Breast epithelium (tissue), 4 donors: ENCODE measurements around the gene KRTAP13-1. TPM values are rescaled to one million over a fixed set of nuclear protein-coding genes. Genes with fewer than 3 reads are reported as not detected.

ENCODE experiments used
- DNase-seq, 2 donors: peaks; one replicate each; pipeline ENCODE4 v3.0.0-alpha.2; 2019; ENCODE audit warnings: low spot score in 2 of 2
- H3K27ac ChIP-seq, 2 donors: fragments of 200-600 bp; sonication (generic) in 1 of 2; one replicate each; pipeline ENCODE4 v1.5.1; 2016 to 2019; ENCODE audit warnings: mild to moderate bottlenecking in 1 of 2
- H3K27me3 ChIP-seq, 2 donors: fragments of 200-600 bp; sonication (generic) in 1 of 2; one replicate each; pipeline versions ENCODE4 v1.5.1 to v1.6.0; 2017 to 2019; ENCODE audit warnings: control low read depth in 1 of 2, mild to moderate bottlenecking in 1 of 2
- H3K36me3 ChIP-seq: fragments of 200-600 bp; one replicate; pipeline ENCODE4 v1.5.1; 2019
- H3K4me1 ChIP-seq, 2 donors: fragments of 200-600 bp; sonication (generic); one replicate each; pipeline ENCODE4 v1.5.1; 2016 to 2019; ENCODE audit warnings: control low read depth in 1 of 2
- H3K4me3 ChIP-seq, 3 donors: fragments of 200-600 bp; sonication (generic); 1 replicate in 2 of 3; 2 replicates in 1 of 3; pipeline ENCODE4 v1.5.1; 2016 to 2019; ENCODE audit warnings: mild to moderate bottlenecking in 3 of 3, moderate library complexity in 2 of 3
- H3K9me3 ChIP-seq, 2 donors: fragments of 200-600 bp; sonication (generic) in 1 of 2; one replicate each; pipeline ENCODE4 v1.5.1; 2016 to 2019; ENCODE audit warnings: control low read depth in 1 of 2
- POLR2A ChIP-seq: fragments of 450-650 bp; IDR thresholded peaks from one replicate; pipeline ENCODE4 v1.6.1; 2016; ENCODE audit warnings: antibody characterized with exemption, mild to moderate bottlenecking, moderate library complexity
- POLR2AphosphoS5 ChIP-seq, 3 donors: sonication (generic); formaldehyde crosslinking; IDR thresholded peaks; one replicate each; pipeline ENCODE4 v1.6.1; 2017; ENCODE audit warnings: antibody characterized with exemption in 3 of 3
- intact Hi-C: fragments of 100-400 bp; cut with DNase I; formaldehyde crosslinking; loops from one replicate; pipeline ENCODE4 v1.15.1; 2023; ENCODE audit warnings: low total_unique reads
- total RNA-seq, 3 donors: library from RNA; depleted of rRNA; stranded (reverse); fragments of >200 nt; gene quantifications; one replicate each; pipeline ENCODE4 v1.1.0, GENCODE V29; 2016
- TF ChIP-seq, protein P1 (sequence below), 3 donors: fragments of 450-650 bp; IDR thresholded peaks; one replicate each; pipeline ENCODE4 v1.5.1; 2016 to 2017; ENCODE audit warnings: antibody characterized with exemption in 3 of 3, mild to moderate bottlenecking in 3 of 3, moderate library complexity in 3 of 3

The KRTAP13-1 gene
- total RNA-seq, 3 donors from 2014 or later, result not detected

DNA sequence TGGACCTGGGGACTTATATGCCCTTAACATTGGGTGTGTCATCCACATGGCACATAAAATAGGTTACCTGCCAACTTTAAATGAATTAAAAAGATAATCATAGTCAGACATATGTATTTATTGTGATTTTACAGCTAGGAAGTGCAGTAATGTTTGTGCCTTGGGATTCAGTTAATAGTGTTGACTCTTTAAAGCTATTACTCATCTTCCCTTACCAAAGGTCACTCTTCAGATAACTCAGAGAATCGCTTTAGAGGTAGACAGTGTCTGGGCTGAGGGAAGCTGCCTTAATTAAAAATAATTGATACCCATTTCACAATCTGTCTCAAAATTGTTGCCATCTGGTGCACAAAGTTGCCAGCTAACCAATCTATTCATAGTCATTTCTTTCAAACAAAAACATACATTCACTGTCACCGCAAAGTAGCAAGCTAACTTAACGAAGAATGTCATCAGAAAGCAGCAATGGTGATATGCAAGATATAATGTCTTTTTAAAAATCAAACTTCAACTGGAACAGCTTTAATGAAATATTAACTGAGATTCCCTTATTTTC, 41.3 kb downstream of the KRTAP13-1 start:
- no peak for DNase-seq
- no peaks in the 10 kb centered on the region for H3K9me3 ChIP-seq
- no peaks in the 10 kb centered on the region for H3K4me1 ChIP-seq
- TF ChIP-seq, protein P1, sequence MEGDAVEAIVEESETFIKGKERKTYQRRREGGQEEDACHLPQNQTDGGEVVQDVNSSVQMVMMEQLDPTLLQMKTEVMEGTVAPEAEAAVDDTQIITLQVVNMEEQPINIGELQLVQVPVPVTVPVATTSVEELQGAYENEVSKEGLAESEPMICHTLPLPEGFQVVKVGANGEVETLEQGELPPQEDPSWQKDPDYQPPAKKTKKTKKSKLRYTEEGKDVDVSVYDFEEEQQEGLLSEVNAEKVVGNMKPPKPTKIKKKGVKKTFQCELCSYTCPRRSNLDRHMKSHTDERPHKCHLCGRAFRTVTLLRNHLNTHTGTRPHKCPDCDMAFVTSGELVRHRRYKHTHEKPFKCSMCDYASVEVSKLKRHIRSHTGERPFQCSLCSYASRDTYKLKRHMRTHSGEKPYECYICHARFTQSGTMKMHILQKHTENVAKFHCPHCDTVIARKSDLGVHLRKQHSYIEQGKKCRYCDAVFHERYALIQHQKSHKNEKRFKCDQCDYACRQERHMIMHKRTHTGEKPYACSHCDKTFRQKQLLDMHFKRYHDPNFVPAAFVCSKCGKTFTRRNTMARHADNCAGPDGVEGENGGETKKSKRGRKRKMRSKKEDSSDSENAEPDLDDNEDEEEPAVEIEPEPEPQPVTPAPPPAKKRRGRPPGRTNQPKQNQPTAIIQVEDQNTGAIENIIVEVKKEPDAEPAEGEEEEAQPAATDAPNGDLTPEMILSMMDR (IDR thresholded peaks at IDR 0.05), result no peak
- TF ChIP-seq POLR2AphosphoS5 (IDR thresholded peaks at IDR 0.05) (no peak), POLR2A (no peak)
- H3K36me3 ChIP-seq, result no peaks in the 10 kb centered on the region
- no peak overlapping the region for H3K4me3 ChIP-seq
- intact Hi-C loops, result no loop called here
- H3K27me3 ChIP-seq, result no peaks in the 10 kb centered on the region
- no peak overlapping the region for H3K27ac ChIP-seq

DNA sequence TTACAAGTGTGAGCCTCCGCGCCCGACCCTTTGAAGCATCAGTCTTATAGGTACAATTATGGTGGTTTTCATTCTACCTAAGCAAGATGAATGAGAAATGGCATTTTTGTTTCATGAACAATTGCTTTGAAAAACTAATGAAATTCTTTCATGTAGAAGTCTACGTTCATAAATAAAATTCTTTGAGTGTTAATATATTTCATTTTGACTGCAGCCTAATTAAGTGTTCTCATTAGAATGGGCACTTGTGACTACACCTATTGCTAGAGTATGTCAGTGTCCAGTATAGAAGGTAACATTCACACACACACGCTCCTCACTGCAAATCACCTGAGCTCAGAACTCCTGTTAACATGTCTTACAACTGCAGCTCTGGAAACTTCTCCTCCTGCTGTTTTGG, 44.1 kb downstream of the KRTAP13-1 start, which contains the start of gene KRTAP15-1:
TSS of gene KRTAP15-1 (plus strand) at position 301 of the 400 bp plus-strand sequence. CDS start at position 354, 53 bp downstream.
- intact Hi-C loops, result no loop called here
- no peaks in the 10 kb centered on the region for H3K36me3 ChIP-seq
- H3K4me1 ChIP-seq, result no peaks in the 10 kb centered on the region
- H3K4me3 ChIP-seq, result no peak within 1 kb of the TSS
- H3K9me3 ChIP-seq, result no peaks in the 10 kb centered on the region
- no peaks in the 10 kb centered on the region for H3K27me3 ChIP-seq
- TF ChIP-seq, protein P1 (IDR thresholded peaks at IDR 0.05), result no peak
- DNase-seq, result no peak
- H3K27ac ChIP-seq, result no peak within 1 kb of the TSS

DNA sequence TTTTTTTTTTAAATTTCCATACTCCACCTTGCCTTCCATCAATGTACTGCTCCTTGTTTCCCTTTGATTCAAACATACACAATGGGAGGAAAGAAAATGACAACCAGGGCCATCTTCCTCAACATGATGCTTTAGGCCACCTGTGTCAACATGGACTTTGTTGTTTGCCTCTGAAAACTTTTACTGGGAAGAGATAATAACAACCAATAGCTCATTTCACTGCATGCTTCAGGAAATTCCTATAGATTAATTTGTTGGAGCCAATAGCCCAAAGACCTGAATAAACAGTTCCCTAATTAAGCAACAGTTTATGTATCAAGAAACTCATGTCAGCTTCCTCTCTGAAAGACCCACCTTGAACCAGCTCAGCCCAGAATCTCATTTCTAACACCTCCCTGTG, 47.4 kb downstream of the KRTAP13-1 start:
- no peaks in the 10 kb centered on the region for H3K27me3 ChIP-seq
- intact Hi-C loops, result no loop called here
- no peaks in the 10 kb centered on the region for H3K4me1 ChIP-seq
- H3K27ac ChIP-seq, result no peak overlapping the region
- no peak for DNase-seq
- H3K4me3 ChIP-seq, result no peak overlapping the region
- TF ChIP-seq POLR2AphosphoS5 (IDR thresholded peaks at IDR 0.05) (no peak), POLR2A (no peak)
- TF ChIP-seq, protein P1 (IDR thresholded peaks at IDR 0.05), result no peak
- no peaks in the 10 kb centered on the region for H3K9me3 ChIP-seq
- no peaks in the 10 kb centered on the region for H3K36me3 ChIP-seq

DNA sequence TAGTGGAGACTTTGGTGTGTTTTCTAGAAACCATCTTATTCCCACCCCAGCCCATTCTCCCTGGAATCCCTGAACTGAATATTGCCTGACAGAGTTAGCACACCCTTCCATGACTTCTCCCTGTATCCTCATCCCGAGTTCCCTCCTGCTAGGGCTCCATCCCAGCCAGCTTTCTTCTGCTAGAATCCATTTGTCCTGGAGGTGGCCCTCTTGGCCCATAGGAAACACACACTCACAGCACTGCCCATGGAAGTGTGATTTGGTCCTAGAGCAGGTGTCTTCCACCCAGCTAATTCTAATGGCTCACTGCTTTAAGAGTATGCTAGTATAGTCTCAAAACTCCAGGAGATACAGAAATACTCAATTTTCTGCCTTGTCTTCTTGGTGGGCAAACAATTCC, 48.4 kb downstream of the KRTAP13-1 start:
- TF ChIP-seq, protein P1 (IDR thresholded peaks at IDR 0.05), result no peak
- no peak for TF ChIP-seq POLR2AphosphoS5 (IDR thresholded peaks at IDR 0.05)
- TF ChIP-seq POLR2A, result no peak
- no peaks in the 10 kb centered on the region for H3K27me3 ChIP-seq
- H3K4me1 ChIP-seq, result no peaks in the 10 kb centered on the region
- DNase-seq, result no peak
- intact Hi-C loops, result no loop called here
- no peaks in the 10 kb centered on the region for H3K9me3 ChIP-seq
- H3K4me3 ChIP-seq, result no peak overlapping the region
- no peak overlapping the region for H3K27ac ChIP-seq
- no peaks in the 10 kb centered on the region for H3K36me3 ChIP-seq

Other genes with a start within 250 kb of the KRTAP13-1 start
- not detected for gene CLDN17, start 229.2 kb upstream of the KRTAP13-1 start, total RNA-seq
- gene CLDN8, start 179.9 kb upstream of the KRTAP13-1 start, total RNA-seq, result 100 to 1,000 TPM in 1 of 3 donors, 10 to 100 TPM in 1, under 1 TPM in 1; 0.16 to 213 (median 39.7) TPM
- gene KRTAP24-1, start 113.1 kb upstream of the KRTAP13-1 start, total RNA-seq, result not detected
- not detected for gene KRTAP25-1, start 106.5 kb upstream of the KRTAP13-1 start, total RNA-seq
- gene KRTAP26-1, start 75.7 kb upstream of the KRTAP13-1 start, total RNA-seq, result not detected
- gene KRTAP27-1, start 58.3 kb upstream of the KRTAP13-1 start, total RNA-seq, result not detected
- not detected for gene KRTAP23-1, start 47.4 kb upstream of the KRTAP13-1 start, total RNA-seq
- gene KRTAP13-2, start 23.8 kb upstream of the KRTAP13-1 start, total RNA-seq, result not detected
- not detected for gene KRTAP13-3, start 29.9 kb downstream of the KRTAP13-1 start, total RNA-seq
- not detected for gene KRTAP13-4, start 34.2 kb downstream of the KRTAP13-1 start, total RNA-seq
- not detected for gene KRTAP15-1, start 44.2 kb downstream of the KRTAP13-1 start, total RNA-seq
- not detected for gene KRTAP19-1, start 84.3 kb downstream of the KRTAP13-1 start, total RNA-seq
- gene KRTAP19-2, start 91.4 kb downstream of the KRTAP13-1 start, total RNA-seq, result not detected
- not detected for gene KRTAP19-3, start 96.0 kb downstream of the KRTAP13-1 start, total RNA-seq
- gene KRTAP19-4, start 101.1 kb downstream of the KRTAP13-1 start, total RNA-seq, result not detected
- gene KRTAP19-5, start 106.1 kb downstream of the KRTAP13-1 start, total RNA-seq, result not detected
- gene KRTAP19-6, start 145.8 kb downstream of the KRTAP13-1 start, total RNA-seq, result not detected
- not detected for gene KRTAP19-7, start 165.3 kb downstream of the KRTAP13-1 start, total RNA-seq
- not detected for gene KRTAP22-2, start 194.4 kb downstream of the KRTAP13-1 start, total RNA-seq
- gene KRTAP6-3, start 196.4 kb downstream of the KRTAP13-1 start, total RNA-seq, result not detected
- not detected for gene KRTAP6-2, start 202.9 kb downstream of the KRTAP13-1 start, total RNA-seq
- not detected for gene KRTAP22-1, start 205.1 kb downstream of the KRTAP13-1 start, total RNA-seq
- gene KRTAP6-1, start 217.9 kb downstream of the KRTAP13-1 start, total RNA-seq, result not detected
- gene KRTAP20-1, start 220.4 kb downstream of the KRTAP13-1 start, total RNA-seq, result not detected
- gene KRTAP20-4, start 224.6 kb downstream of the KRTAP13-1 start, total RNA-seq, result not detected
- gene KRTAP20-2, start 239.2 kb downstream of the KRTAP13-1 start, total RNA-seq, result not detected
- gene KRTAP20-3, start 246.8 kb downstream of the KRTAP13-1 start, total RNA-seq, result not detected